ENCODE data around the gene BTBD2. TPM values are rescaled to one million over a fixed set of nuclear protein-coding genes. Genes with fewer than 3 reads are reported as not detected.

Gene BTBD2
- total and polyA plus RNA-seq, 2 of the 13 experiments (the other 11 are each of a cell fraction or from before 2014, with no cell fraction given), result 28.1 to 45.3 TPM

- TF ChIP-seq CTCF (CRISPR knock-in tag; IDR thresholded peaks at IDR 0.05) (peak; percentile 88), ZBTB7A (CRISPR knock-in tag; IDR thresholded peaks at IDR 0.05) (peak; percentile 29; the same call in 1 of the 2 replicates), THAP7 (CRISPR knock-in tag; IDR thresholded peaks at IDR 0.05) (no peak), BHLHE40 (IDR thresholded peaks at IDR 0.05; ENCODE audit: low read length) (0 out of 2 replicates have a peak, but pooled peaks have one; percentile 16), REST (IDR thresholded peaks at IDR 0.05; ENCODE audit: borderline replicate concordance in 1 of 2, low read depth in 1 of 2, low read length in 2 of 2) (no peak), HMGXB4 (CRISPR knock-in tag; IDR thresholded peaks at IDR 0.05; ENCODE audit: borderline replicate concordance in 1 of 2, low read depth in 1 of 2) (peak; percentile 50 to 57; a peak in 2 of 4 replicates), STAT6 (CRISPR knock-in tag; IDR thresholded peaks at IDR 0.05; ENCODE audit: borderline replicate concordance) (no peak), ZC3H13 (CRISPR knock-in tag; IDR thresholded peaks at IDR 0.05) (no peak), HMG20B (CRISPR knock-in tag; conservative IDR thresholded peaks at IDR 0.05) (no peak), GABPB1 (CRISPR knock-in tag; IDR thresholded peaks at IDR 0.05) (0 out of 2 replicates have a peak, but pooled peaks have one; percentile 35), ZBTB10 (CRISPR knock-in tag; IDR thresholded peaks at IDR 0.05; ENCODE audit: borderline replicate concordance) (no peak)
Measured at GRCh38 chr19:1945899-1946298, 69.6 kb downstream of the BTBD2 start (continued).

Data from HepG2 (cell line).